GM15510 (cell line): ENCODE results near the gene ADCY5.

ENCODE experiments used
- POLR2A ChIP-seq: IDR thresholded peaks from 3 replicates; pipeline ENCODE4 v1.6.1; 2011; ENCODE audit warnings: borderline replicate concordance; ENCODE audit not compliant: insufficient read length; ENCODE audit errors: extremely low read depth

The ADCY5 gene

DNA sequence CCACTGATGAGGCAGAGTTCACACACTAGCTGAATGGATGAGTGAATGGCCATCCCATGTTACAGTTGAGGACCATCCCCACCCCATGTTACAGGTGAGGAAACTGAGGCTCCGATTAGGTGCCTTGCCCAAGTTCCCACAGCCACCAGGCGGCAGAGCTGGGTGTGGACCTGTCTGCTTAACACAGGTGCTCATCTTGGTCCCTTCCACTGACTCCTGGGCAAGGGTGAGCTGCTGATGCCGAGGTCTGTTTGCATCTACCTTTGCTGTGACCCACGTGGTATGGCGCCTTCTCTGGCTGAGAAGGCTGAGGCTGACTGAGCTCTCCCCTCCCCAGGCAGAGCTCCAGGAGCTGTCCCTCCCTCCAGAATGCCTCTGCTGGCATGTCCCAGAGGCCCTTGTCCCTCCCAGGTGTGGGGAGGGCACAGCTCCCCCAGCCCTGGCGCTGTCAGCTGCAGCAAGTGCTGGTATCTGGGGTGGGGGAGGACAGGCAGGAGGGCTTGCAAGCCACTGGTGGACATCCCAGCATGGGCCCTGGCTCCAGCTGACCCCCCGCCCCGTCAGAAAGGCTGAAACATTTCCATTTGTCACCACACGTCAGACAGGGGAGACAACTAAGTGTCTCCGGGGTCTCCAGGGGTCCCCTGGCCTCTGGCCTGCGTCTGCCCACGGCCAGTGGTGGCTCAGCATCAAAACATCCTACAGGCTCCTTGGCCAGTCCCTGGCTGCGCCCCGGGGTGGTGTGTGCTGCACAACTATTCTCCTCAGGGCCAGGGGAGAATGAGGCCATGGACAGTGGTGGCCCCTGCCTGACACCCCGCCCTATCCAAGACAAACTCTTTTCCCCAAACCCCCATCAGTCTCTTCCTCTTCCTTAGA, 105.4 kb downstream of the ADCY5 start:
- no peak for TF ChIP-seq POLR2A

DNA sequence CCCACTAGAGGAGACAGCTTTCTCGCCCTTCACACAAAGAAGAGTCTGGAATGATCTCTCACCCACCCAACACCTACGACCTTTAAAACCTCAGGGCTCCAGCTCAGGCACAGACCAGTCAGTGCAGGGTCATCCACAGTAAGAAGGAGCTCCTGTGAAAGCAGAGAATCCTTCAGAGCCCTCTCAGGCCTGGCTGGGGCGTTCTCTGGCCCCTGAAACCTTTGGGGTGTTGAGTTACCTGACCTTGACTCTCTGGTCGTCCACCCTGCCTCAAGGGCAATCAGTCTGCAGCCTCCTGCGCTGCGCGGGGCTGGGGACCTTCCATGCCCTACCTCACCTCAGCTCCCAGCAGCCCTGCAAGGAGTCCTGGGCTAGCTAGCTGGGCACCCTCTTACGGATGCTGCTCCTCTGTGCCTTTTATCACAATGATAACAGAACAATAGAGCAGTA, 106.2 kb downstream of the ADCY5 start:
- TF ChIP-seq POLR2A = no peak

DNA sequence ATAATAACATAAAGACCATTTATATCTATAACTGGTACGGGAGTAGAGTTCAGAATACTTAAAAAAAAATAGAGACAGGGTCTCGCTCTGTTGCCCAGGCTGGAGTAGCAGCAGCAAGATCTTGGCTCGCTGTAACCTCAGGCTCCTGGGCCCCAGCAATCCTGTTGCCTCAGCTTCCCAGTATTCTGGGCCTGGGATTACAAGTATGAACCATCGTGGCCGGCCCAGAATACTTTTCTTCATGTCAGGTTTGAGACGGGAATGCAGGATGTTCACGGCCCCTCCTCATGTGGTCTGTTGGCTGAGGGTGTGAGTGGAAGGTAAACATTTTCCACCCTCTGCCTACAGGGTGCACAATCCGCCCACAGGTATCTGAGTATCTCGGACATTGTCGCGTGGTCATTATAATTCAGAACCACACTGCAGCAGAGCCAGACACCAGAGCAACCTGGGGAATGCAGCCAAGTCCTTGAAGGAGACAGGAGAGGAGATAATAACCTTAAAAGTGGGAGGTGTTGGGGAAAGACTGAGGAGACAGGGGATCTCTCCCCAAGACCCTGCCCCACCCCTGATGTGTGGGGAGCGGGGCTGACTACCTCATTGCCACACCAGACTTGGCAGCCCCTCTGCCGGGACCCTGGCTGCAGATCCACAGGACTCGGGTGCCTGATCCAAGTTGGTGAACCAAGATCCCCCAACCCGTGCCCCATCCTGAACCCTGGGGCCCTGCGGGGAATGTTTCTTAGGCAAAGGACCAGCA, 106.8 kb downstream of the ADCY5 start:
- no peak for TF ChIP-seq POLR2A

DNA sequence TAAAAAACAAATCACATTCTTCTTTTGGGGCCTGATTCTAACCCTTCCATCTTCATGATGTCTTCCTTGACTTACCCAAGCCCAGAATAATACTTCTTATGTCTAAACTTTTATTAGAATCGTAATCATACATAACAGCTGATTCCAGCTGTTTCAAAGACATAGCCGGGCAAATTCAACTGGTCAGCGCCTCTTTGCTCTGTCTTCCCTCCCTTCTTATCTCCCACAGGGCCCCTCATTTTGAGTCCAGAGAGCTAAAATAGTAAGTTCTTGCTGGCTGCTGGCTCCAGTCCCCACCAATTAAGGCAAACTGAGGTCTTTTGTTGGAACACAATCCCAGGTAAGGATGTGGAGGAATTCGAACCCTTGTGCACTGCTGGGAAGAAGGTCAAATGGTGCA, 108.6 kb downstream of the ADCY5 start:
- TF ChIP-seq POLR2A = no peak

DNA sequence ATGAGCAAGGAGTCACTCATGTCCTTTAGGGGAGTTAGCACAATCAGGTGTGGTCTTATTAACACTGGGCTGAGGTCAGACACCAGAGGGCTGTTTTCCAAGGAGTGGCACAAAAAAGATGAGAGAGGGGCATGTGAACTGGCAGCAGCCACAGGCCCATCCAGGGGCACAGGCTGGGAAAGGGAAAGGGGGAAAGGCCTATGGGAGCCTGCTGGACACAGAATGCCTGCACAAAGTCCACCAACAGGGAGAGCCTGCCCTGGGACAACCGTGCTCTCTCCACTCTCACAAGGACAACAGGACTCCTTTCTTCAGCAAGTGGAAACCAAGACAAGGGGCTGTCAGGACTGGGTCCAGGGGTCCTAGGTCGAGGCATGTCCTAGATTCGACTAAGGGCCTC, 109.6 kb downstream of the ADCY5 start:
- TF ChIP-seq POLR2A = no peak

DNA sequence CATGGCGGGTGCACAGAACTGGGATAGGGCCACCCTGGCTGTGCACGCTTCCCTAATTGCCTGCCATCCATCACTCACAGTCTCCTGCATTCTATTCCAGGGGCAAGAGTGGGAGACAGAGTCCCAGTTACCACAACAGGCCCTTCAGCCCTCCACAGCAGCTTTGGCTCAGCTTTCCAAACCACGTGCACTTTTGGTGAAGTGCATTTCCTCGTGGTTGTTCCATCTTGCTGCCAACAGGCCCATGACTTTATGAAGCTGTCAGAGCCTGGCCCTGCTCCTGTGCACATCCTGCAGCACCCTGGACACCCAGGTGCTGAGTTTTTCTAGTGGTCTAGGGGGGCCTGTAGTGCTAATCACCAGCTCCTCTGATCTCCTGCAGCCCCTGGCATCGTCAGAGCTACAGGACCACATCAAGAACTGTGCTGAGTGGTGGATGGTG, 110.2 kb downstream of the ADCY5 start:
- no peak for TF ChIP-seq POLR2A

DNA sequence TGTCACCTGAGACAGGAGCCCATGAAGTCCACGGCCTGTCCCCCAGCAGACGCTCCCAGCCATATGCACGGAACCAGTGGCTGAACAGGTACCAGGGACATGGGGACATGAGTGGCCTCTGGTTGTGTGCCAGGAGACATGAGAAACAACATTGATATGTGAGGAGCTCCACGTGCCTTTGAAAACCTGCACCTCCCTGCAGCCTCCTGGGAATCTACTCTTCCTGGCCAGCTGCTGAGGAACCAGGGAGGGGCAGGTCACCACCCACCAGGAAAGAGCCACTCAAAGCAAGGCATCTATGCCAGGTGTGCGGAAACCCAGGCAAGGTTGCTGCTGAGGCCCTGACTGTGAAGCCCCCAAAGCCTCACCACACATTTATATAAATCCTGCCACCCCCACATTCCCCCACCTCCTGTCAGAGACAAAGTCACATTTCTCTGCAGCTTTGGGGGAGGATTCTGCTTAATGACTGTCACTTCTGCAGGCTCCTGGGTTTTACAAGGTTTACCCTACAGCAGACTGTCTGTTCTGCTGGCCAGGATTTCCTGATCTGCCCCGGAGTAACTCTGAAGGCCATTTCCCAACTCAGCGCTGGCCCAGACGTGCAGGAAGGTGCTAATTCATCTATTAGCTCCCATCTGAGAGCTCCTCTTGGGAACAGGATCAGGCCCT, 110.8 kb downstream of the ADCY5 start:
- TF ChIP-seq POLR2A = no peak

DNA sequence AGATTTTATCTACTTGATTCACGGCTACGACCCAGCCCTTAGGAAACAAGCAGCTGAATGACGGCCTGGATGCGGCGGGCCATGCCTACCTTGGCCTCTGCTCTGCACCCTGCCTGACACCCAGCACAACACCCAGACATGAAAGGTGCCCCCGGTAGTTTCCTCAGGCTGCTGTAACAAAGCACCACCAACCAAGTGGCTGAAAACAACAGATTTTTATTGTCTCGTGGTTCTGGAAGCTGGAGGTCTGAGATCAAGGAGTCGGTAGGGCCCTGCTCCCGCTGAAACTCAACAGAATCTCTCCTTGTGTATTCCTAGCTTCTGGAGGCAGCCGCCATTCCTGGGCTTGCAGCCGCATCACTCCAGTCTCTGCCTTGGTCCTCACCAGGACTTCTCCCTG, 111.7 kb downstream of the ADCY5 start:
- TF ChIP-seq POLR2A = no peak

DNA sequence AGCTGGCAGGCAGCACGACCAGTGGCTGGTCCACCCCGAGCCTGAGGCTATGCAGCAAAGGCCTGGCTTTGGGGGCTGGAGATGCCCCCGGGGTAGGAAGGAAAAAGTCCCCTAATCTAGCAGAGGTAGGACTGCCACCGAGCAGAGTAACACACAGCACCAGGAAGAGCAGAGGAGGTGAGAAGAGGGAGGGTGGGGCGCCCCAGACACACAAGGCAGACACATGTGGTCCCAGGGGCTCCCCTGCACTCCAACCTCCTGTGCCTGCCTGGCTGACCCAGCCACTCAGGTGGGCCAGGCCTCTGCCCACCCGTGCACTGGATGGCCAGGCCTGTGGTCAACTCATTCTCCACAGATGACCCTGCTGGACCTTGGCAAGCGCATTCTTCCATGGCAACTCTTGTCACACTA, 112.4 kb downstream of the ADCY5 start:
- no peak for TF ChIP-seq POLR2A

DNA sequence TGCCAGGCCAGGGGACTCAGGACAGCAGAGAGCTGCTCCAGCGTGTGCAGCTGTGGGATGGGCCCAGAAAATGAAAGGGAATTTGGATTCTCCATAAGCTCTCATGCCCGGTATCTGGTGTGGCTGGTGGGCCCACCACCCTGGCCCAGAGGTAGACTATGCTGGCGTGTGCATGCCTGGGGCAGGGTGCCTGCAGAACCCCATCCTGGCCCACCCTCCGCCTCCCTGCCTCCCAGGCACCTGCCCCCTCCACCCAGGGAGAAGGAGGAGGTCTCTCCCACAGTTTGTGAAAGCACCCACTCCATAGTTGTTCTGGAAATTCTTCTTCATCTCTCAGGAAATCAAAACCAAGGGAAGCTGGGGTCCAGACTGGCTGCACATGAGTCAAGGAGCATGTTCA, 112.9 kb downstream of the ADCY5 start:
- no peak for TF ChIP-seq POLR2A

DNA sequence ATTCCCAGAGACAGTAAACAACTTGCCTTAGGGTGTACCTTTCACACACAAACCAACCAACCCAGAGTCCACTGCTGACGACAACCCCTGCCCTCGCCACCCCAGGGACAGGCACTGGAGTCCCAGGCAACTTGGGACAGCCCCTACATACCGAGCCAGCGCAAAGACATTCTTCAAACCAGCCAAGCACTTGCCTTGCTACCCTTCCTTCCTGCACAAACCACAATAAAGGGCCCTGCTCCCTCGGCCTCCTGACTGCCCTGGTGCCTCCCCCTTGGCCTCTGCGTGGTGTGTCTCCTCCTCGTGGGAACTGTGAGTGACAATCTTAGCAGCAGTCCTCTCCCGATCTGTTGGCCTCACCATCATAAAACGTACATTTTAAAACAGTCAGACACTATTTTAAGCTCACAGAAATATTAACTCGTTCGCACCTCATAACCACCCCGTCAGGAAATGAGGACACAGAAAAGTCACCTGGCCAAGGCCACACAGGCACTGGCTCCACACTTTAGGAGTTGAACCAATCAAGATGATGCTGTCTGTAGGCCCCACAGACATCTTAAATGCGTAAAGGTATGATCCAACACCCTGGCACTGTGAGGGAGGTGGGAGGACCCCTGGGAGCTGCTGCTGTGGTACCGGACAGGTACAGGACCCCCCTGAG, 113.8 kb downstream of the ADCY5 start:
- TF ChIP-seq POLR2A = no peak

DNA sequence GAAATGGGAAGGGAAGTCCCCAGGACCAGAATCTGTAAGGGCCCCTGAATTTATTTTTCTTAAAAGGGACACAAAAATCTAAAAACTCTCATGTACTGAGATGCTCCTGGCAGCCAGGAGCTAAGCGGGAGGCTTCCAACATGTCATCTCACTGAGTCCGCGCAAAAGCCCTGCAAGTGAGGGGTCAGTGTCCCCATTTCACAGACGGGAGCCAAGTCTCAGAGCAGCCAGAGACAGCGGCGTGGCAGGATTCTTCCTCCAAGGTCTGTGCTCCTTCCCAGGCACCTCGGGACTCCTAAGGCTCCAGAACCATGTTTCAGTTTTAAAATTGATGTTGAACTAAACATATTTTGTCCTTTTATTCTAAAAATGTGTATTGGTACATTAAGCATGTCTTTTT, 114.8 kb downstream of the ADCY5 start:
- TF ChIP-seq POLR2A = no peak

DNA sequence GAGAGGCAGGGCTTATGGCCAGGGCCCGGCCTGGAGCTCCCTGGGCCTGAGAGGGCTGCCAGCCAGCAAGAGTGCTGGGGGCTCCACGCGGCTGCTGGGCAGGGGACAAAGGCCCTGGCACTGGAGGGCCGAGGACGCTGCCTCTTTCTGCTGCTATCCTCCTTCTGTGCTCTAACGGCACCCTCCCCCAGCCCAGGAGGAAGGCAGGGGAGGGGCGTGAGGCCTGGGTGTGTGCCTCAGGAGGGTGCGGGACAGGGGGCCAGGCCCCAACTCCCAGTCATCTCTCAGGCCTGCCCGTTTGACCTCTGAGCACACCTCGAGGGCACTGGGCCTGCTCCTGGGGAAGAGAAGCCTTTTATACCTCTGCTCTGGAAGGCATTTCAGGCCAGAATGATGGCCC, 115.5 kb downstream of the ADCY5 start:
- no peak for TF ChIP-seq POLR2A

DNA sequence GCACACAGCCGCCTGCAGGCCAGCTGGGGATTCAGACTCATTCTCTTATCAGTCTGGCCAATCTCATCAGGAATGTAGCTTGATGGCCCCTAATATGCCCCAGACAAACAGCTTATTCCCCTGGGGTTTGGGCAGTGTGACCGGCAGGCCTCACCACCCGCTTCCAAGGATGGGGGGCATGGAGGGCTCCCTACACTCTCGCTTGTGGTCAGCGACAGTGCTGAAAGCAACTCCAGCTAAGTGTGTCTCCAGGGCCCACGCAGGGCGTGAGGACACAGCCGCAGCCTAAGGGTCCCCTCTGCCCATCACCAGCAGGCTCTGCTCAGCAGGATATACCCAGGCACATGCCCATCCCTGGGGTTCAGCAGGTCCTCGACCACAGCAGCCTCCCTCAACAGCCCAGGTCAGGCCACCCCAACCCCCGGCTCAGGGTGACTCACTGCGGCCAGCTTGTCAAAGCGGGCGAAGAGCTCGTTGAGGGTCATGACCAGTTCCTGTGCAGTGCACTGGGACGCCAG, 116.7 kb downstream of the ADCY5 start:
- TF ChIP-seq POLR2A = no peak
